Cardiac septum (tissue), 1 donor: ENCODE results near the gene KRCC1. TPM values are rescaled to one million over a fixed set of nuclear protein-coding genes. Genes with fewer than 3 reads are reported as not detected.
"Not testable (repeated sequence)": the region's sequence is repeated elsewhere in the genome, so short reads cannot be mapped to it uniquely, and the experiment has no call there.

Experiments
- DNase-seq: peaks from one replicate; pipeline ENCODE4 v3.0.0-alpha.2; 2020; ENCODE audit warnings: low spot score
- intact Hi-C: fragments of 100-400 bp; cut with DNase I; formaldehyde crosslinking; loops from one replicate; pipeline ENCODE4 v1.14.0; 2022
- microRNA-seq: library from miRNA; unstranded; fragments of <30 nt; microRNA quantifications from one replicate; pipeline ENCODE4 v1.2.0, GENCODE V29; 2020
- total RNA-seq: library from RNA; stranded (reverse); fragmentation: NEBNext Ultra II Directional; extraction: Animal tissue kit (Norgen Biotek cat#: 25700); gene quantifications from one replicate; pipeline ENCODE4 v1.2.1, GENCODE V29; 2021
- donor health status: DM: no; HTN: no; CAD: no.

Gene KRCC1
- total RNA-seq, 1 donor from 2014 or later: 25.2 TPM

DNA sequence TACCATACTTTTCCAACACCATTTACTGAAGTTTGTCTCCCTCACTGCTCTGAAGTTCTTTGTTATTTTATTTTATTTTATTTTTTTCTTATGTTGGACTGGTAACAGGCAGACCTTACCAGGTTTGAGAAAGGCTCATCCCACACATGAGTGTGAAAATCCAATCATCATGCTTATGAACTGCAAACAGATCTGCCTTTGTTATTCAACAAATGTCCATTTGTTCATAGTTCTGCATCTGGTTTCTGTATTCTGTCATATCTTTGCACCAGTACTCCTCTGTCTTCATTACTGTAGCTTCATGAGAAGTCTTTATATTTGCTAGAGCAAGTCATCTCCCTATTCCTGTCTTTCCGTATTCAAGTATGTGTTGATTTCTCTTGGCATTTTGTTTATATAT lies 44.6 kb downstream of the KRCC1 start:
- intact Hi-C loops: no loop called here
- no peak for DNase-seq

DNA sequence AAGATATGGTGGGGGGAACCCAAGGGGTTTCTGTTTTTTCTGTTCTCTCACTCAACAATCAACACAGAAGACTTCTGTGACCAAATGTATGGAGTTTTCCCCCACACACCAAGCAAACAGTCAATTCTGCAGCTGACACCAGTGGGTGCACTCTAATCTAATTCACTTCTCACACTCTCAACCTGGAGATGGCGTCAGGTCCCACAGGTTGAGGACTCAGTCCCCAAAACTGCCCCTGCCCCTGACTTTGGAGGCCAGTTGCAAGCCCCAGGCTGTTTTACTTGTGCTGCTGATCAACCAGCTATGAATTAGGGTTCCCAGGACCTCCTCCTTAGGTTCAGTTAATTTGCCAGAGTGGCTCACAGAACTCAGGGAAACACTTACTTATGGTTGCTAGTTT lies 45.4 kb downstream of the KRCC1 start:
- intact Hi-C loops: no loop called here
- DNase-seq: no peak

- DNase-seq: no peak
- intact Hi-C loops: no loop called here
Measured at GRCh38 chr2:88006912-88007439, 48.6 kb downstream of the KRCC1 start.

DNA sequence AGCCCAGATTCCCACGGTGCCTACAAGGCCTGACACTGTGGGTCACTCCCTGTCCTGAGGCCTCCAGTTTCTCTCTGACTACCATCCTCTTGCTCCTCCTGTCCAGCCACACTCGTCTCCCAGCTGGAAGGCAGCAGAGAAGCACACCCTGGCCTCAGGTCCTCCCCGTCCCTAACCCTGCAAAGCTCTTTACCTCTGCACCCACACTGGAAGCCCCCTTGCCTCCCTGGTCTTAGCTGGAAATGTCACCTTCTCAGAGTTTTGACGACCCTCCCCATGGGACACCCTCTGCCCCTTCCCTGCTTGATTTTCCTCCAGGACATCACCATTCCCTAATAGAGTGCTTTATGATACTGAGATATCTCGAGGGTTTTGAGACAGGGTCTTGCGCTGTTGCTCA lies 49.8 kb downstream of the KRCC1 start:
- intact Hi-C loops: no loop called here
- DNase-seq: no peak

DNA sequence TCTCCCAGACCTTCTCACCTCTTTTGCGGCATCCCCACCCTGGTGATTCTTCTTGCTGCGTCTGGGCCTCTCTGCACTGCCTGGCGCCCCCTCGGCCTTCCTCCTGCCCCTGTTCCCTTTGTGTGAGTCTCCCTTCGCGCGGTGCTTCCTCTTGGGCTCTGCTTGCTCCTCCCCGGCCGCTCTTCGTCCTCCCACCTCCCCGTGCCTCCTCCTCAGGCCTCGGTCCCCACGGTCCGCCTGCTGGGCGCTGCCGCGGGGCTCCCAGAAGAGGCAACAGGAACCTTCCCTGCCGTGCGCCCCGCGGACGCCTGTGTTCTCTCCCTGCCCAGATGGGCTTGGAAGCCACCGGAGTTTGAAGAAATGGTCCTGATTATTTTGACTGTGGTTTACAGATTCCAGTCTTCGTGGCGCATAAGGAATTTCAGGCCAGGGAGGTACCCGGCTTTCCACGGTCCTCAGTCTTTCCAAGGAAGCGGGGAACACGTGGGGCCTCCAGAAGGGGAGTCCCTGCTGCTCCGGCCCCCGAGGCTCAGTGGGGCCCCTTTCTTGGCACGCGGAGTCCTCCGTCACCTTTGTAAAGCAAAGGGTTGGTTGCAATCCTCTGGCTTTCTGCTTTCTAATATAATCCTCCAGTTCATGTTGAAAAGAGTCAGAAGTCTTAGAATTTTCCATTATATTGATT lies 52.4 kb downstream of the KRCC1 start:
- DNase-seq: no peak
- intact Hi-C loops: no loop called here

DNA sequence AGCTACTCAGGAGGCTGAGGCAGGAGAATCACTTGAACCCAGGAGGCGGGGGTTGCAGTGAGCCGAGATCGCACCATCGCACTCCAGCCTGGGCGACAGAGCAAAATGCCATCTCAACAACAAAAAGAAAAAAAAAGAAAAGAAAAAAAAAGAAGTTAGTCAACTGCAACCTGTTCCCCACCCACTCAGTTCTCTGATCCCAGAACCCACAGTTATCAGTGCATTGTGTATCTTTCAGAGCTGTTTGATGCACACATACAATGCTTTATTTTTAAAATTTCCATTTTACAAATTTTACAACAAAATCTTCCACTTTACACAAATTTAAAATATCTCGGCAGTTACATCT lies 53.2 kb downstream of the KRCC1 start:
- DNase-seq: no peak
- intact Hi-C loops: no loop called here

- intact Hi-C loops, DNase-seq: not testable (repeated sequence)
Measured at GRCh38 chr2:88000474-88000873, 55.1 kb downstream of the KRCC1 start.

DNA sequence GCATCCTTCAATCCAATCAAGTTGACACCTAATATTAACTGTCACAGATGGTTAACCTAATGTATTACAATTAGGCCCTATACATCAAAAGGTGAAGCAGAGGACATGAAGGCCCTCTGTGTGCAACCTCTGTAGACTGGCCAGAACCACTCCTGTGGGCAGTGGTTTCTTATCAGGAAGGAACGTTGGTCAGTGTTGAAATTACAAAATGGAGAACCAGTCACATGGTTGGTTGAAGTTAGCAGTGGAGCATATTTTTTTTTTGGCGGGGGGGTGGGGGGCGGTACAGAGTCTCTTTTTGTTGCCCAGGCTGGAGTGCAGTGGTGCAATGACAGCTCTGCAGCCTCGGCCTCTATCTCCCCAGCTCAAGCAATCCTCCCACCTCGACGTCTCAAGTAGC lies 59.0 kb downstream of the KRCC1 start:
- intact Hi-C loops: no loop called here

DNA sequence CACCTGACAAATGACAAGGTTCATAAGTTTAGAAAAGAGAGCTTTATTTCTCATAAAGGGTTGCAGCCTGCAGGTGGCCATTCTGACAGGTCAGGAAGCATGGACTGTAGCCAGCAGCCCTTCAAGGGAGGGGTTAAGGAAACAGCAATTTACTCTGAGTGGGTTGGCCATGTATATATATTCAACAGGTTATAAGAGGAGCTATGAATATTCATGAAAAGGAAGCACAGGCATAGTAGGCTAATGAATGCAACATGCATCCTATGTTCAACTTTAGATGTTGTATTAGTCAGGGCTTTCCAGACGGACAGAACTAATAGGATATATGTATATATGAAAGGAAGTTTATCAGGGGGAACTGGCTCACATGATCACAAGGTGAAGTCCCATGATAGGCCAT lies 59.8 kb downstream of the KRCC1 start:
- no peak for DNase-seq
- intact Hi-C loops: no loop called here

More for the DNA sequence above, 59.0 kb downstream of the KRCC1 start:
- DNase-seq: no peak

DNA sequence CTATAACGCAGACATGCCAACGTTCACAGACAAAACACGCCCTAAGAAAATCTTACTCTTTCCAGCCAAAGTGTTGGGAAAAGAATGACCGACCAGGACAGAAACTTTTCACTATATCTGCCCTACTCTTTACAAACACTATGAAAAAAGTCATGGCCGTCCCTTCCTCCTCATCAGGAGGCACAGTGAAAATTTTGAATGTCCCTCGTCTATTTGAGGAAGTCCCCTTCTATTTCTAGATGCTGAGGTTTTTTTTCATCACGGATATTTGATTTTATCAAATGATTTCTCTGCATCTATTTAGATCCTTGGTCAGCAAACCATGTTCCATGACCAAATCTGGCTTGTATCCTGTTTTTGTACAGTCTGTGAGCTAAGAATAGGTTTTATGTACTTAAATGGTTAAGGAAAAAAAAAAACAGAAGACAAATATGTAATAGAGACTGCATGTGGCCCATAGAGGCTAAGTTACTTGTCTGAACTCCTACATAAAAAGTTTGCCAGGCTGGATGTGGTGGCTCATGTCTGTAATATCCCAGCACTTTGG lies 61.2 kb downstream of the KRCC1 start:
- DNase-seq, intact Hi-C loops: not testable (repeated sequence)

GRCh38 chr2:87992569-87992968 lies 63.0 kb downstream of the KRCC1 start:
- intact Hi-C loops, DNase-seq: not testable (repeated sequence)

DNA sequence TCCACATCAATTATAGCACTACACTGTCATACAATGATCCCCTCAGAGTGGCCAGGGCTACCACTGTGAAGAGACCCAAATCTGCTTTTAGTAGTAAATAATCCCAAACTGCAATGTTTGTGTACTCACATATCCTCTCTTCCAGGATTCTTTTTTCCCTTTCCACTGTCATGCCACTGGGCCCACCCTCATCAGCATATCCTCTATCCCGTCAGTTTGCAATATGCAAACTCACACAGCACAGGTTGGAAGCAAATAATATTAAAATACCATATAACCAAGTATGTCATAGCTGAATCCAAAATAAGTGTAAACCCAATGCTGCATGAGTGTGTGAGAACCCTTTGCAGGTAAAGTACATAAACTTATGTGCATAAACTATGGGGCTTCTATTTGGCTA lies 68.1 kb downstream of the KRCC1 start:
- intact Hi-C loops, DNase-seq: not testable (repeated sequence)

DNA sequence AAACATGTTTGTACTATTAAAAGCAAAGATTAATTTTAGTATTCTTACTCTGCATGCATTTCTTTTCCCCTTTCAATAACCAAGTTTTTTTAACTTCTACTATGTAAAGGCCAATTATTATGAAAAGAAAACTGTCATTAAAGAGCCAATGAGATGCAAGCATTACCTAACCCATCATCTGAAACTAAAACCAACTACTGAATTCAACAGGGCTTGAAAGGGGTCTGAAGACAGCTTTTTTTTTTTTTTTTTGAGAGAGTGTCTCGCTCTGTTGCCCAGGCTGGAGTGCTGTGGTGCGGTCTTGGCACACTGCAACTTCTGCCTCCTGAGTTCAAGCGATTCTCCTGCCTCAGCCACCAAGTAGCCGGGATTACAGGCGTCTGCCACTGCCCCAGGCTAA lies 69.7 kb downstream of the KRCC1 start:
- intact Hi-C loops, DNase-seq: not testable (repeated sequence)

- intact Hi-C loops, DNase-seq: not testable (repeated sequence)
Measured at GRCh38 chr2:87981182-87981581, 74.4 kb downstream of the KRCC1 start.

Small RNAs within 50 kb of the gene (microRNA-seq; reads per million reads assigned to microRNA genes)
- not detected for gene MIR4780

Other genes starting within 250 kb of the KRCC1 start
- 3.3 TPM for gene RGPD2, start 230.0 kb downstream of the KRCC1 start, total RNA-seq
- gene RNU2-63P, start 39.2 kb downstream of the KRCC1 start, total RNA-seq: not detected
- gene SMYD1, start 12.0 kb upstream of the KRCC1 start, total RNA-seq: 295 TPM
- gene FABP1, start 72.3 kb upstream of the KRCC1 start, total RNA-seq: not detected
- gene THNSL2, start 114.6 kb upstream of the KRCC1 start, total RNA-seq: 25.1 TPM